Nephron progenitor cell (in vitro differentiated cells): ENCODE results near the gene LRRC9.
A peak's percentile ranks its signal among the peaks of the same experiment; 100 is the strongest.

ENCODE experiments used
- DNase-seq: peaks from one replicate; pipeline ENCODE4 v3.0.0; 2021
- H3K27ac Mint-ChIP-seq: 2 replicates; pipeline ENCODE4 v1.8.0; 2021; ENCODE audit warnings: mild to moderate bottlenecking, moderate library complexity, mixed read lengths
- H3K27me3 Mint-ChIP-seq: 2 replicates; pipeline ENCODE4 v1.8.0; 2021; ENCODE audit warnings: mild to moderate bottlenecking, low read depth, mixed read lengths; ENCODE audit not compliant: poor library complexity
- H3K36me3 Mint-ChIP-seq: 2 replicates; pipeline ENCODE4 v1.8.0; 2021; ENCODE audit warnings: low read depth, mixed read lengths
- H3K4me1 Mint-ChIP-seq: 2 replicates; pipeline ENCODE4 v1.8.0; 2021; ENCODE audit warnings: mixed read lengths
- H3K4me3 Mint-ChIP-seq: 2 replicates; pipeline ENCODE4 v1.8.0; 2021; ENCODE audit warnings: mild to moderate bottlenecking, moderate library complexity, mixed read lengths
- H3K9me3 Mint-ChIP-seq: 2 replicates; pipeline ENCODE4 v1.8.0; 2021; ENCODE audit warnings: mild to moderate bottlenecking, moderate library complexity, mixed read lengths
- CTCF ChIP-seq: fragments of 200-600 bp; sonication (generic); IDR thresholded peaks from 2 replicates; pipeline ENCODE4 v1.5.0; 2021; ENCODE audit warnings: antibody characterized with exemption

The LRRC9 gene

GRCh38 chr14:60106339-60106738, 186.4 kb downstream of the LRRC9 start:
- no peak overlapping the region for H3K4me3 Mint-ChIP-seq
- H3K9me3 Mint-ChIP-seq = peaks cover 22% of the 10 kb centered on the region
- peak overlapping the region; percentile 22 for H3K27ac Mint-ChIP-seq
- H3K27me3 Mint-ChIP-seq = no peaks in the 10 kb centered on the region
- no peaks in the 10 kb centered on the region for H3K4me1 Mint-ChIP-seq
- TF ChIP-seq CTCF = no peak
- peaks cover 82% of the 10 kb centered on the region for H3K36me3 Mint-ChIP-seq
- no peak for DNase-seq

GRCh38 chr14:60107477-60107876, 187.5 kb downstream of the LRRC9 start:
- no peak for DNase-seq
- H3K27me3 Mint-ChIP-seq = no peaks in the 10 kb centered on the region
- no peak overlapping the region for H3K27ac Mint-ChIP-seq

GRCh38 chr14:60111732-60112131, 191.8 kb downstream of the LRRC9 start:
- TF ChIP-seq CTCF = no peak
- H3K4me3 Mint-ChIP-seq = no peak overlapping the region
- DNase-seq = no peak
- no peaks in the 10 kb centered on the region for H3K27me3 Mint-ChIP-seq
- H3K27ac Mint-ChIP-seq = no peak overlapping the region
- H3K4me1 Mint-ChIP-seq = no peaks in the 10 kb centered on the region
- peaks cover 67% of the 10 kb centered on the region for H3K36me3 Mint-ChIP-seq
- H3K9me3 Mint-ChIP-seq = peaks cover 8% of the 10 kb centered on the region

More at GRCh38 chr14:60107477-60107876, 187.5 kb downstream of the LRRC9 start:
- peaks cover 79% of the 10 kb centered on the region for H3K36me3 Mint-ChIP-seq
- H3K4me1 Mint-ChIP-seq = no peaks in the 10 kb centered on the region
- no peak overlapping the region for H3K4me3 Mint-ChIP-seq
- peaks cover 16% of the 10 kb centered on the region for H3K9me3 Mint-ChIP-seq
- TF ChIP-seq CTCF = no peak
